Measurements from ENCODE around the gene ARHGAP45. TPM values are rescaled to one million over a fixed set of nuclear protein-coding genes. Genes with fewer than 3 reads are reported as not detected.

The ARHGAP45 gene
- total and polyA plus RNA-seq, 2 of the 8 experiments (the other 6 are each of a cell fraction or from before 2014, with no cell fraction given), result 31.4 to 41.8 TPM

DNA sequence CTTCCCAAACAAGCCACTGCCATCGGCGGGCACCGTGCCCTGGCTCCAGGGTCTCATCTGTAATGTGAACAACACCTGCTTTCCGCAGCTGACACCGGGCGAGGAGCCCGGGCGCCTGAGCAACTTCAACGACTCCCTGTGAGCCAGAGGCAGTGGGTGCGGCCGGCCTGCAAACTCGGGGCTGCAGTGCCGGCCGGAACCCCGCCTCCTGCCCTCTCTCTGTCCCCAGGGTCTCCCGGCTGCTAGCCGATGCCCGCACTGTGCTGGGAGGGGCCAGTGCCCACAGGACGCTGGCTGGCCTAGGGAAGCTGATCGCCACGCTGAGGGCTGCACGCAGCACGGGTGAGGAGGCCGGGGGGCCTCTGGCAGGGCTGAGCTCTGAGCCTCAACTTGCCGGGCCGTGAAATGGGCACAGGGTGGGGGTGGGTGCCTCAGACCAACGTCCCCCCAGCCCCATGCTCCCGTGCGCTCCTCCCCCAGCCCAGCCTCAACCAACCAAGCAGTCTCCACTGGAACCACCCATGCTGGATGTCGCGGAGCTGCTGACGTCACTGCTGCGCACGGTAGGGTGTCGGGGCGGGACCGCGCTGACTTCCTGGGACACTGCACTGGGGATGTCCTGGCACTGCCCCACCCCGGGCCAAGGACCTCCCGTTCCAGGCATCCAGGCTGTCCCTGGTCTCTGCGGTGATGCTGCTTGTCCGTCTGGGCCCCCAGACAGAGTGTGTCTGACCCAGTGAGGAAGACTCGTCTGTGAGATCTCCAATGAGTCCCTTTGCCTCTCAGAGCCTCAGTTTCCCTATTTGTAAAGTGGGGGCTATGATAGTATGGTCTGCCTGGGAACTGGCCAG, 24.9 kb upstream of the ARHGAP45 start:
- Histone ChIP-seq H3K36me3 (ENCODE audit: control insufficient read depth in 2 of 4, insufficient read depth in 4 of 4, low read length in 3 of 4) (peaks cover 2 to 17% (median 6%) of the 10 kb centered on the region in 4 experiments; a peak in 4 of 8 replicates), H3K4me3 (ENCODE audit: extremely low read depth in 1 of 4, insufficient read depth in 2 of 4, low read depth in 3 of 4, low read length in 4 of 4) (no peak overlapping the region), H3K4me1 (replicated peaks in 1 of 4; ENCODE audit: control insufficient read depth in 3 of 4, insufficient read depth in 4 of 4, low read length in 3 of 4) (peaks cover 0 to 10% (median 9%) of the 10 kb centered on the region in 4 experiments; a peak in 6 of 7 replicates), H3K18ac (ENCODE audit: extremely low read depth, low read length) (no peak overlapping the region), H2BK5ac (ENCODE audit: low read depth, low read length) (no peak overlapping the region), H3K79me1 (ENCODE audit: low read depth, low read length) (no peaks in the 10 kb centered on the region), H3K9me3 (ENCODE audit: insufficient read depth in 2 of 2, low read depth in 1 of 2, low read length in 1 of 2) (no peaks in the 10 kb centered on the region), H2AFZ (ENCODE audit: low read length) (no peak overlapping the region), H4K5ac (ENCODE audit: insufficient read length, low read depth, low read length) (no peak overlapping the region), H2BK20ac (ENCODE audit: low read length) (no peak overlapping the region), H2BK120ac (replicated peaks; ENCODE audit: low read depth, low read length) (no peak overlapping the region), H2BK12ac (ENCODE audit: low read depth, low read length) (no peak overlapping the region), H3K4ac (replicated peaks; ENCODE audit: insufficient read length, low read depth, low read length) (no peak overlapping the region), H3K23ac (ENCODE audit: insufficient read length) (no peak overlapping the region), H3K27ac (ENCODE audit: low read depth, low read length) (no peak overlapping the region), H4K20me1 (replicated peaks in 1 of 2; ENCODE audit: control insufficient read depth in 1 of 2, insufficient read depth in 2 of 2, low read length in 2 of 2) (peaks cover 0 to 2% of the 10 kb centered on the region in 2 experiments), H4K91ac (replicated peaks; ENCODE audit: insufficient read length, low read length) (no peak overlapping the region), H3K9ac (replicated peaks in 1 of 4; ENCODE audit: extremely low read depth in 1 of 4, low read depth in 3 of 4, low read length in 3 of 4) (no peak overlapping the region), H3K14ac (ENCODE audit: insufficient read length) (no peak overlapping the region), H3K4me2 (ENCODE audit: insufficient read depth in 1 of 2, low read depth in 2 of 2, low read length in 2 of 2) (no peak overlapping the region; a peak in 1 of 4 replicates), H3K27me3 (replicated peaks in 1 of 4; ENCODE audit: control insufficient read depth in 3 of 4, extremely low read depth in 1 of 4, insufficient read depth in 3 of 4, low read length in 3 of 4) (no peaks in the 10 kb centered on the region), H4K8ac (ENCODE audit: extremely low read depth, insufficient read depth, low read length) (peak overlapping the region; percentile 51; the same call in 1 of the 2 replicates), H3K23me2 (ENCODE audit: low read depth, low read length) (peaks cover 10% of the 10 kb centered on the region), H2AK5ac (ENCODE audit: low read depth, low read length) (no peak overlapping the region), H3K56ac (replicated peaks; ENCODE audit: insufficient read length, low read depth, low read length) (no peak overlapping the region), H2BK15ac (ENCODE audit: low read length) (no peak overlapping the region), H3K79me2 (ENCODE audit: control insufficient read depth in 1 of 2, insufficient read depth in 2 of 2, low read length in 2 of 2) (no peaks in the 10 kb centered on the region)
- no peak for DNase-seq (ENCODE audit: low read depth in 1 of 2, low spot score in 2 of 2)
- TF ChIP-seq KDM1A (IDR thresholded peaks at IDR 0.05; ENCODE audit: borderline replicate concordance, low read length), result 0 out of 2 replicates have a peak, but pooled peaks have one; percentile 3
- TF ChIP-seq POLR2AphosphoS5 (IDR thresholded peaks at IDR 0.05; ENCODE audit: low read depth, low read length), result no peak
- no peak for FAIRE-seq
- POLR2A ChIA-PET (ENCODE audit: partially characterized antibody), result interaction anchor here (0.6 to 16.4 kb wide), 8 partner anchors 8 to 204 kb away, joined by 3 to 509 read pairs (median 6); partner anchors contain the start of genes CNN2 and RNU6-2
- 94% methylated on average over 33 of the region's 43 CpGs; no CpG with 5 or more reads in 1 of the 2 experiments for WGBS, 2 experiments (ENCODE audit: extremely low coverage in 1 of 2, insufficient coverage in 1 of 2, insufficient read length in 1 of 2, insufficient replicate concordance in 2 of 2, low coverage in 1 of 2, low lambda C conversion rate in 2 of 2, missing lambda C conversion rate in 1 of 2)
- CTCF ChIA-PET (ENCODE audit: partially characterized antibody), result interaction anchor here (0.6 to 4.8 kb wide), 6 partner anchors 12 to 179 kb away, joined by 3 to 27 read pairs (median 5); partner anchors contain the start of gene ARHGAP45
